GM12875 (cell line): ENCODE measurements around the gene DEFB108B.
"Not testable (repeated sequence)": the region's sequence is repeated elsewhere in the genome, so short reads cannot be mapped to it uniquely, and the experiment has no call there.

Source experiments
- H3K4me3 ChIP-seq: one replicate; pipeline ENCODE4 v1.5.1; 2011; ENCODE audit warnings: low read depth, low read length, control low read depth
- CTCF ChIP-seq: IDR thresholded peaks from 2 replicates; pipeline ENCODE4 v1.5.1; 2011; ENCODE audit warnings: low read depth, mild to moderate bottlenecking, control low read depth, inconsistent platforms, low read length, moderate library complexity, borderline replicate concordance; ENCODE audit not compliant: insufficient read depth

The DEFB108B gene

GRCh38 chr11:71800335-71800953 lies 32.6 kb upstream of the DEFB108B start:
- not testable (repeated sequence) for H3K4me3 ChIP-seq
- peak; percentile 86 for TF ChIP-seq CTCF

GRCh38 chr11:71801026-71801425 lies 32.0 kb upstream of the DEFB108B start:
- not testable (repeated sequence) for H3K4me3 ChIP-seq

GRCh38 chr11:71802874-71803273 lies 30.1 kb upstream of the DEFB108B start:
- not testable (repeated sequence) for H3K4me3 ChIP-seq

GRCh38 chr11:71804158-71804947 lies 28.6 kb upstream of the DEFB108B start:
- not testable (repeated sequence) for H3K4me3 ChIP-seq

GRCh38 chr11:71812529-71812928 lies 20.5 kb upstream of the DEFB108B start:
- not testable (repeated sequence) for H3K4me3 ChIP-seq

GRCh38 chr11:71813481-71814355 lies 19.3 kb upstream of the DEFB108B start:
- peak overlapping the region; percentile 52 for H3K4me3 ChIP-seq
- TF ChIP-seq CTCF = peak; percentile 75

- not testable (repeated sequence) for H3K4me3 ChIP-seq
These were observed 11.5 kb upstream of the DEFB108B start for GRCh38 chr11:71821539-71821938.

GRCh38 chr11:71829247-71829646 lies 3.8 kb upstream of the DEFB108B start:
- H3K4me3 ChIP-seq = not testable (repeated sequence)

GRCh38 chr11:71829686-71830085 lies 3.3 kb upstream of the DEFB108B start:
- H3K4me3 ChIP-seq = not testable (repeated sequence)

- H3K4me3 ChIP-seq = not testable (repeated sequence)
These were observed 9.7 kb downstream of the DEFB108B start for GRCh38 chr11:71842720-71843119.

GRCh38 chr11:71843355-71843754 lies 10.4 kb downstream of the DEFB108B start:
- H3K4me3 ChIP-seq = not testable (repeated sequence)

- TF ChIP-seq CTCF = no peak
- H3K4me3 ChIP-seq = no peak overlapping the region
These were observed 10.9 kb downstream of the DEFB108B start for GRCh38 chr11:71843858-71844257.

GRCh38 chr11:71853895-71854294 lies 20.9 kb downstream of the DEFB108B start:
- H3K4me3 ChIP-seq = not testable (repeated sequence)

- H3K4me3 ChIP-seq = not testable (repeated sequence)
These were observed 22.9 kb downstream of the DEFB108B start for GRCh38 chr11:71855880-71856279.

GRCh38 chr11:71860835-71861234 lies 27.8 kb downstream of the DEFB108B start:
- H3K4me3 ChIP-seq = not testable (repeated sequence)
